ENCODE results near the gene RAI14.

The RAI14 gene

GRCh38 chr5:34755926-34756325 is 99.8 kb downstream of the RAI14 start:
- TF ChIP-seq CTCF (IDR thresholded peaks at IDR 0.05), result no peak

GRCh38 chr5:34756781-34757624 is 100.9 kb downstream of the RAI14 start:
- TF ChIP-seq CTCF (IDR thresholded peaks at IDR 0.05), result no peak

GRCh38 chr5:34758514-34758913 is 102.4 kb downstream of the RAI14 start:
- no peak for TF ChIP-seq CTCF (IDR thresholded peaks at IDR 0.05)

GRCh38 chr5:34765662-34766061 is 109.5 kb downstream of the RAI14 start:
- no peak for TF ChIP-seq CTCF (IDR thresholded peaks at IDR 0.05)

- no peak for TF ChIP-seq CTCF (IDR thresholded peaks at IDR 0.05)
These were observed 111.1 kb downstream of the RAI14 start for GRCh38 chr5:34767180-34767579.

GRCh38 chr5:34770486-34770885 is 114.4 kb downstream of the RAI14 start:
- no peak for TF ChIP-seq CTCF (IDR thresholded peaks at IDR 0.05)

- no peak for TF ChIP-seq CTCF (IDR thresholded peaks at IDR 0.05)
These were observed 114.9 kb downstream of the RAI14 start for GRCh38 chr5:34771076-34771475.

Measured in LNCAP (cell line).